Measurements from ENCODE around the gene HES5. TPM values are rescaled to one million over a fixed set of nuclear protein-coding genes. Genes with fewer than 3 reads are reported as not detected.

HES5 gene
- total RNA-seq, 1 donor: not detected

DNA sequence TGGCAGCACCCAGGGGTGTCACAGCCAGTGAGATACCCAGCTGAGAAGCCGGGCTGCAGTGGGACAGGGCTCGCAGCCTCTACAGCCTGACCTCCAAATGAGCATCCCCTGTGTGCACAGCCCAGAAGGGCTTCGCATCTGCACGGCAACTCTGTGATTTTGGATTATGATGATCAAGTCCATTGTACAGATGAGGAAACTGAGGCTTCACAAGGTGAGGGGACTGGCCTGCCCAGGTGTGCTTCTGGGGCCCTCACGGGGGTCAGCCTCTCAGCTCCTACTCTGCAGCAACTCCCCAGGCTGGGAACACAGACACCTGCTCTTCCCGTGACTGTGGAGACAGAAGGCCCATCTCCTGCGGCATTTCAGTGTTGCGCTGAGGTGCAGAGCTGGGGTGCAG, 8.8 kb upstream of the HES5 start:
- no peak for DNase-seq (ENCODE audit: low read depth)
- TF ChIP-seq, protein P1, sequence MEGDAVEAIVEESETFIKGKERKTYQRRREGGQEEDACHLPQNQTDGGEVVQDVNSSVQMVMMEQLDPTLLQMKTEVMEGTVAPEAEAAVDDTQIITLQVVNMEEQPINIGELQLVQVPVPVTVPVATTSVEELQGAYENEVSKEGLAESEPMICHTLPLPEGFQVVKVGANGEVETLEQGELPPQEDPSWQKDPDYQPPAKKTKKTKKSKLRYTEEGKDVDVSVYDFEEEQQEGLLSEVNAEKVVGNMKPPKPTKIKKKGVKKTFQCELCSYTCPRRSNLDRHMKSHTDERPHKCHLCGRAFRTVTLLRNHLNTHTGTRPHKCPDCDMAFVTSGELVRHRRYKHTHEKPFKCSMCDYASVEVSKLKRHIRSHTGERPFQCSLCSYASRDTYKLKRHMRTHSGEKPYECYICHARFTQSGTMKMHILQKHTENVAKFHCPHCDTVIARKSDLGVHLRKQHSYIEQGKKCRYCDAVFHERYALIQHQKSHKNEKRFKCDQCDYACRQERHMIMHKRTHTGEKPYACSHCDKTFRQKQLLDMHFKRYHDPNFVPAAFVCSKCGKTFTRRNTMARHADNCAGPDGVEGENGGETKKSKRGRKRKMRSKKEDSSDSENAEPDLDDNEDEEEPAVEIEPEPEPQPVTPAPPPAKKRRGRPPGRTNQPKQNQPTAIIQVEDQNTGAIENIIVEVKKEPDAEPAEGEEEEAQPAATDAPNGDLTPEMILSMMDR (IDR thresholded peaks at IDR 0.05; ENCODE audit: insufficient read depth, low read length): no peak
- H3K4me3 ChIP-seq (ENCODE audit: low read depth, low read length): no peak overlapping the region

DNA sequence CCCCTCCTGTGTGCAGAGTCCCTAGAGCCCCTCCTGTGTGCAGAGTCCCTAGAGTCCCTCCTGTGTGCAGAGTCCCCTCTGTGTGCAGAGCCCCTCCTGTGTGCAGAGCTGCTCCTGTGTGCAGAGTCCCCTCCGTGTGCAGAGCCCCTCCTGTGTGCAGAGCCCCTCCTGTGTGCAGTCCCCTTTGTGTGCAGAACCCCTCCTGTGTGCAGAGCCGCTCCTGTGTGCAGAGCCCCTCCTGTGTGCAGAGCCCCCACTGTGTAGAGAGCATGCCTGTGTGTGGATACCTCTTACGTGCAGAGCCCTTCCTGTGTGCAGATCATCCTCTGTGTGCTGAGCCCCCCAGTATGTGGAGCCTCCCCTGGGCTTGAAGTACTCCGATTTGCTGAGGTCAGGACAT, 8.3 kb upstream of the HES5 start:
- no peak for DNase-seq (ENCODE audit: low read depth)
- TF ChIP-seq, protein P1 (IDR thresholded peaks at IDR 0.05; ENCODE audit: insufficient read depth, low read length): no peak
- no peak overlapping the region for H3K4me3 ChIP-seq (ENCODE audit: low read depth, low read length)

DNA sequence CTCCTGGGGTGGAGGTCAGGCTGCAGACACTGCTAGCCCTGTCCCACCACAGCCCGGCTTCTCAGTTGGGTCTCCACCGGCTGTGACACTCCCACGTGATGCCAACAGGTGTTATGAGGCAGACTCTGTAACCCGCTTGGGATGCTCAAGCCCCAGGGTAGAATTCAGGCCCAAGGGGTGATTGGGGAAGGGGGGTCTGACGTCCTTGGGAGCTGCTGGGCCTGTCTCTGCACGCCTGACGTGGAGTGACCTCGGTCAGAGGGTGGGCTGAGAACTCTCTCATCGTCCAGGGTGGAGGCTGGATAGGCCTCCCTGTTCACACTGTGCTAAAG, 7.7 kb upstream of the HES5 start:
- H3K4me3 ChIP-seq (ENCODE audit: low read depth, low read length): no peak overlapping the region
- TF ChIP-seq, protein P1 (IDR thresholded peaks at IDR 0.05; ENCODE audit: insufficient read depth, low read length): no peak
- no peak for DNase-seq (ENCODE audit: low read depth)

DNA sequence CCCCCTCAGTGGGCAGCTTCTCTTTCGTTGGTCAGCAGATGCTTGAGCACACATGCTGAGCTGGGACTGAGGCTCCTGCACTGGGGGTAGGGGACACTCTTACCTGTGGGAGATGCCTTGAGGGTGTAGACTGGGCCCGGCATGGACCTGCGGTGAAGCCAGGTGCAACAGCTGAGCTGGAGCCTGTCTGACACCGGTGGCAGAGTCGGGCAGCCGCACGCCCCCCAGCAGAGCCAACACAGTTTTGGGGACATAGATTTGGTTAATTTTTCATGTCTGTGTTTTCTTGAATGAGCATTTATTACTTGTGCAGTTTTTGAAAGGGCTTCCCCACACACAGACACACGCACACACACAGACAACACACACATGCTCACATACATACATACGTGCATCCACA, 5.9 kb upstream of the HES5 start:
- no peak for DNase-seq (ENCODE audit: low read depth)
- no peak overlapping the region for H3K4me3 ChIP-seq (ENCODE audit: low read depth, low read length)
- TF ChIP-seq, protein P1 (IDR thresholded peaks at IDR 0.05; ENCODE audit: insufficient read depth, low read length): no peak

DNA sequence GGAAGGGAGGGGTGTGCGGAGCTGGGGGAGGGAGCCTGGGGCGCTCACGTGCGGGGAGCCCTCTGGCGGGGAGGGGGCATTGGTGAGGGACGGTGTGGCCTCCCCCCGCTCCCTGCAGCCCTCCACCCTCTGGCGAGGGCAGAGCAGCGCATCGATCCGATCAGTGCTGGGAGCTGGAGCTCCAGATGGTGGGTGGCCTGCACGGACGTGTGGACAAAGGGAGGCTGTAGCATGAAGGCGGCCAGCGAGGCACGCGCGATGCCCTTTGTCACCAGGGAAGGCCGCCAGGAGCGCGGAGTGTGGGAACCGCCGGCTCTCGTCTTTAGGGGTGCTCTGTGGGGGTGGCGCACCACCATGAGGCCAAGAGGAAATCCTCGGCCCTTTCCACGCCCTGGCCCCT, 5.4 kb upstream of the HES5 start:
- H3K4me3 ChIP-seq (ENCODE audit: low read depth, low read length): no peak overlapping the region
- DNase-seq (ENCODE audit: low read depth): no peak
- TF ChIP-seq, protein P1 (IDR thresholded peaks at IDR 0.05; ENCODE audit: insufficient read depth, low read length): no peak

DNA sequence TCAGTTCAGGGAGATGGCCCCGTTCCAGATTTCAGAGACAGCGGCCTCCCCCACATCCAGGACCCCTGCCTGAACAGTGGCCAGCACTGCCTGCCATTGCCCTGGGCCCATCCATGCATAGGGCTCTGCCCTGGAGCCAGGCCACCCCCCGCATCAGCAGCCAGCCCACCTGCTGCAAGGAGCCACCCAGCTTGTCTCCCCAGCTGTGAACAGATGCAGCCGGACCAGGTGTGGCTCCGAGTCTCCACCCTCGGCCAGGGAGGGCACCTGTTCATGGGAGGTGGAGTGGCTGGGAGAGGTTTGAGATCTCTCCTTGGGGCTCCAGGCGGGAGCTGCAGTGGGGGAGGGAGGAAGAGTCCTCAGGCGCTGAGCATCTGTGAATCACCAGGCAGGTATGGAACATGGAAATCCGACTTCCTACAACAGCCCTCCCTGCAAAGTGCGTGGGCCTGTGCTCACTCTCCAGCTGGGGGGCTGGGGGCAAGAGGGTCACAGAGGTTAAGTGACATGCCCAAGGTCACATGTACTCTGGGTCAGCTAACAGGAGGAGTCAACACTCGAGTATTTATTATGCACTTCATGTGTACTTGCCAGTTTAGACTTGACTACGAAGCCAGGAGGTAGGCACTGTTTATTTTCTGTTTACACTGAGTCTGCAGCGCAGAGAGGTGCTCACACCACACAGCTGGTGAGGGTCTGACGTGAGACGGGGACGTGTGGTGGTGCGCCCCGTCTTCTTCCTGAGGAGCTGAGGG, 4.8 kb upstream of the HES5 start:
- no peak for DNase-seq (ENCODE audit: low read depth)
- no peak overlapping the region for H3K4me3 ChIP-seq (ENCODE audit: low read depth, low read length)
- TF ChIP-seq, protein P1 (IDR thresholded peaks at IDR 0.05; ENCODE audit: insufficient read depth, low read length): no peak

DNA sequence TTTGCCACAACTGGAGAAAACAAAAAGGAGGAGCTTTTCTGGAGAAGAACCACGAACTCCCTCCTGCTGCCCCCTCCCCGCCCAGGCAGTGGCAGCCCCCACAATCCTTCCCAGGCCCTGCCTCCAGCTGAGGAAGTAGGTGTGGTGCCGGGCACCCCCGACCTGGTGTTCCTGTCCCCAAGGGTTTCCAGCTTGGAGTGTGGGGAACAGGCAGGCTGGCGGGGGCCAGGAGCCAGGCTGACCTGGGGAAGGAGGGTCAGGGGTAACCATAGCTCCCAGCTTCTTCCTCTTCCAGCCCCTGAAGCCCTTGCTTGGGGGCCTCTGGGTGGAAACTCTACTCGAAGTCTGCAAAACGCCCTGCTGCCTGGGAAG, 4.2 kb upstream of the HES5 start:
- TF ChIP-seq, protein P1 (IDR thresholded peaks at IDR 0.05; ENCODE audit: insufficient read depth, low read length): no peak
- H3K4me3 ChIP-seq (ENCODE audit: low read depth, low read length): no peak overlapping the region
- DNase-seq (ENCODE audit: low read depth): no peak

Measured in fibroblast of the aortic adventitia (primary cell).